HepG2 (cell line): ENCODE measurements around the gene NEFH.

Source experiments
- ETV6 ChIP-seq: sonication (generic); formaldehyde crosslinking; conservative IDR thresholded peaks from 2 replicates; pipeline ENCODE4 v1.4.0; 2020; ENCODE audit warnings: missing genetic modification reagents
- FOXP1 ChIP-seq, 2 experiments: fragments of 450-650 bp in 1 of 2; IDR thresholded peaks; 2 replicates each; pipeline ENCODE4 v1.6.1; 2017 to 2018; ENCODE audit warnings: antibody characterized with exemption in 1 of 2
- GLMP ChIP-seq: sonication (generic); formaldehyde crosslinking; IDR thresholded peaks from 2 replicates; pipeline ENCODE4 v1.9.0; 2021; ENCODE audit warnings: missing genetic modification reagents, mild to moderate bottlenecking, borderline replicate concordance
- IRF2 ChIP-seq: IDR thresholded peaks from 2 replicates; pipeline ENCODE4 v1.6.1; 2018; ENCODE audit warnings: missing genetic modification reagents, missing compliant biosample characterization
- POLR2A ChIP-seq, 2 experiments: IDR thresholded peaks; 2 replicates each; pipeline ENCODE4 v1.6.1; 2011; ENCODE audit warnings: low read depth in 2 of 2, low read length in 2 of 2, mild to moderate bottlenecking in 1 of 2, moderate library complexity in 1 of 2; ENCODE audit not compliant: insufficient read depth in 1 of 2
- UBTF ChIP-seq: sonication (generic); formaldehyde crosslinking; IDR thresholded peaks from 2 replicates; pipeline ENCODE4 v1.4.0; 2020; ENCODE audit warnings: mild to moderate bottlenecking, missing genetic modification reagents
- ZNF597 ChIP-seq: sonication (generic); formaldehyde crosslinking; IDR thresholded peaks from 2 replicates; pipeline ENCODE4 v1.5.0; 2020; ENCODE audit warnings: missing genetic modification reagents

- no peak for TF ChIP-seq ZNF597
- TF ChIP-seq GLMP (CRISPR knock-in tag) = no peak
- no peak for TF ChIP-seq POLR2A (IDR thresholded peaks at IDR 0.05; ENCODE audit: insufficient read depth in 1 of 2, low read depth in 2 of 2, low read length in 2 of 2)
- TF ChIP-seq UBTF (CRISPR knock-in tag) = no peak
- no peak for TF ChIP-seq FOXP1 (IDR thresholded peaks at IDR 0.05)
- no peak for TF ChIP-seq FOXP1 (CRISPR knock-in tag; IDR thresholded peaks at IDR 0.05)
- no peak for TF ChIP-seq IRF2 (CRISPR knock-in tag)
- no peak for TF ChIP-seq ETV6 (CRISPR knock-in tag)
Observed at GRCh38 chr22:29457730-29458129, 22.3 kb upstream of the NEFH start.
